Chondrocyte (in vitro differentiated cells): ENCODE results near the gene JAG1. TPM values are rescaled to one million over a fixed set of nuclear protein-coding genes. Genes with fewer than 3 reads are reported as not detected.

Source experiments
- DNase-seq: peaks from one replicate; pipeline ENCODE4 v3.0.0; 2021; ENCODE audit warnings: mixed read lengths, low spot score
- H3K27ac Mint-ChIP-seq: one replicate; pipeline ENCODE4 v1.8.0; 2021; ENCODE audit warnings: mild to moderate bottlenecking, moderate library complexity, mixed read lengths; ENCODE audit not compliant: unreplicated experiment
- H3K27me3 Mint-ChIP-seq: 2 replicates; pipeline ENCODE4 v1.8.0; 2021; ENCODE audit warnings: low read depth, mixed read lengths
- H3K36me3 Mint-ChIP-seq: 2 replicates; pipeline ENCODE4 v1.8.0; 2021; ENCODE audit warnings: low read depth, mixed read lengths
- H3K4me1 Mint-ChIP-seq: 2 replicates; pipeline ENCODE4 v1.8.0; 2021; ENCODE audit warnings: low read depth, mild to moderate bottlenecking, mixed read lengths
- H3K4me3 Mint-ChIP-seq: one replicate; pipeline ENCODE4 v1.8.0; 2021; ENCODE audit warnings: mild to moderate bottlenecking, moderate library complexity, mixed read lengths; ENCODE audit not compliant: unreplicated experiment
- H3K9me3 Mint-ChIP-seq: 2 replicates; pipeline ENCODE4 v1.8.0; 2021; ENCODE audit warnings: low read depth, mixed read lengths
- total RNA-seq: library from RNA; stranded (reverse); gene quantifications from 3 replicates; pipeline ENCODE4 v1.2.1, GENCODE V29; 2021
- TF ChIP-seq, protein P1 (sequence below): fragments of 200-600 bp; sonication (generic); IDR thresholded peaks from 2 replicates; pipeline ENCODE4 v1.5.0; 2021; ENCODE audit warnings: antibody characterized with exemption, mild to moderate bottlenecking, moderate library complexity

The JAG1 gene
- total RNA-seq, 1 donor from 2014 or later = 510 TPM

- H3K27me3 Mint-ChIP-seq = no peaks in the 10 kb centered on the region
- peak overlapping the region; percentile 90 for H3K27ac Mint-ChIP-seq
- no peaks in the 10 kb centered on the region for H3K9me3 Mint-ChIP-seq
- H3K36me3 Mint-ChIP-seq = peaks cover 75% of the 10 kb centered on the region
- DNase-seq = no peak
- TF ChIP-seq, protein P1, sequence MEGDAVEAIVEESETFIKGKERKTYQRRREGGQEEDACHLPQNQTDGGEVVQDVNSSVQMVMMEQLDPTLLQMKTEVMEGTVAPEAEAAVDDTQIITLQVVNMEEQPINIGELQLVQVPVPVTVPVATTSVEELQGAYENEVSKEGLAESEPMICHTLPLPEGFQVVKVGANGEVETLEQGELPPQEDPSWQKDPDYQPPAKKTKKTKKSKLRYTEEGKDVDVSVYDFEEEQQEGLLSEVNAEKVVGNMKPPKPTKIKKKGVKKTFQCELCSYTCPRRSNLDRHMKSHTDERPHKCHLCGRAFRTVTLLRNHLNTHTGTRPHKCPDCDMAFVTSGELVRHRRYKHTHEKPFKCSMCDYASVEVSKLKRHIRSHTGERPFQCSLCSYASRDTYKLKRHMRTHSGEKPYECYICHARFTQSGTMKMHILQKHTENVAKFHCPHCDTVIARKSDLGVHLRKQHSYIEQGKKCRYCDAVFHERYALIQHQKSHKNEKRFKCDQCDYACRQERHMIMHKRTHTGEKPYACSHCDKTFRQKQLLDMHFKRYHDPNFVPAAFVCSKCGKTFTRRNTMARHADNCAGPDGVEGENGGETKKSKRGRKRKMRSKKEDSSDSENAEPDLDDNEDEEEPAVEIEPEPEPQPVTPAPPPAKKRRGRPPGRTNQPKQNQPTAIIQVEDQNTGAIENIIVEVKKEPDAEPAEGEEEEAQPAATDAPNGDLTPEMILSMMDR = no peak
- no peak overlapping the region for H3K4me3 Mint-ChIP-seq
- peaks cover 99% of the 10 kb centered on the region for H3K4me1 Mint-ChIP-seq
Measured at GRCh38 chr20:10662151-10662550, 11.6 kb downstream of the JAG1 start.

- no peaks in the 10 kb centered on the region for H3K27me3 Mint-ChIP-seq
- TF ChIP-seq, protein P1 = no peak
- H3K4me3 Mint-ChIP-seq = no peak overlapping the region
- H3K4me1 Mint-ChIP-seq = peaks cover 99% of the 10 kb centered on the region
- H3K9me3 Mint-ChIP-seq = no peaks in the 10 kb centered on the region
- H3K36me3 Mint-ChIP-seq = peaks cover 82% of the 10 kb centered on the region
- DNase-seq = no peak
- H3K27ac Mint-ChIP-seq = peak overlapping the region; percentile 90
Measured at GRCh38 chr20:10661261-10661660, 12.5 kb downstream of the JAG1 start.

DNA sequence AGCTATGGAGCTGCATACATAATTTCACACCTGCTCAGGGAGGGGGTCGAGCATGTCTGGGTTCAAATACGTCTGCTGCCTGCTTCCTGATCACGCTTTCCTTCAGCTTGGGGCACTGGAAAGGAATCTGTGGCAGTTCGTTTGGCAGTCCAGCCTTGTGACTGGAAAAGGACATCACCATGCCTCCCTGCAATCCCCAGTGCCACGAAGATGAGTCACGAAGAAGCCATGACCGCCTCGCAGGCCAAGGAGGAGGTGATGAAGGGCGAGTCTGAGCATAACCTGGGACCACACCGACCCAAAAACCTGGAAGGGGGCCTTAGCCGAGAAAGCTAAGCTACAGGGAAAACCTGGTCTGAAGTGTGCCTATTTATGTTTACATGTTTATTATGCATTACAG is 13.1 kb downstream of the JAG1 start:
- H3K36me3 Mint-ChIP-seq = peaks cover 82% of the 10 kb centered on the region

GRCh38 chr20:10659651-10660601 is 13.9 kb downstream of the JAG1 start:
- TF ChIP-seq, protein P1 = no peak
- peaks cover 99% of the 10 kb centered on the region for H3K4me1 Mint-ChIP-seq
- DNase-seq = no peak
- no peaks in the 10 kb centered on the region for H3K9me3 Mint-ChIP-seq
- peak overlapping the region; percentile 31 for H3K4me3 Mint-ChIP-seq
- H3K27me3 Mint-ChIP-seq = no peaks in the 10 kb centered on the region
- H3K36me3 Mint-ChIP-seq = peaks cover 86% of the 10 kb centered on the region
- peak overlapping the region; percentile 90 for H3K27ac Mint-ChIP-seq

More for the DNA sequence above, 13.1 kb downstream of the JAG1 start:
- H3K27me3 Mint-ChIP-seq = no peaks in the 10 kb centered on the region
- H3K9me3 Mint-ChIP-seq = no peaks in the 10 kb centered on the region
- H3K4me1 Mint-ChIP-seq = peaks cover 99% of the 10 kb centered on the region
- TF ChIP-seq, protein P1 = no peak
- H3K4me3 Mint-ChIP-seq = no peak overlapping the region
- peak overlapping the region; percentile 90 for H3K27ac Mint-ChIP-seq
- no peak for DNase-seq

DNA sequence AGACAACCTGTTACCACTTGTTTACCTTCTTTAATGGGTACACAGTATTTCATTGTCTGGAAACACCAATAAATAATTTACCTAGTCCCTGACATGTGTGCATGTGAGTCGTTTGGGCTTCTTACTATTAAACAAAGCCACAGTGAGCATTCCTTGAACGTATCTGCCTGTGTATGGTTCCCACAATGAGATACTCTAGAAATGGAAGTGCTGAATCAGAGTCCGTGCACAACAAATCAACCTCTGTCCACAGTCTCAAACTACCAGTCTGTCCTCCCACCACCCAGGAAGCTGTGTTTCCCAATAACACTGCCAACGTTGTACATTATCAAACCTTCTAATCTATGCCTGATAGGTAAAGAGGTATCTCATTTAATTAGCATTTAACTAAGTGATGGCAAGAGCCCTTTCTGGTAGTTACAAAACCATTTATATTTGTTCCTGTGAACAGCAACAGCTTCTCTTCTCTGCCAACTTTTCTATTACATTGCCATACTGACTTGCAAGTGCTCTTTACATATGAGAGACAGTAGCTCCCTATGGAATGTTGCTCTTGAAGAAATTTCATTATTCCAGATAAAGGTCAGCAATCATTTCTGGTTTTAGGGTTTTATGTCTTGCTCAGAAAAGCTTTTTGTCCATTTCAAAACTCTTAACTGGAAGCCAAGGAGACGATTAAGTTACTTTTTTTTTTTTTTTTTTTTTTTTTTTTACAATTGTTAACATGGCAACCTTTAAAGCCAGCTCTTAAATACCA is 14.7 kb downstream of the JAG1 start:
- Mint-ChIP-seq H3K36me3 (peaks cover 88% of the 10 kb centered on the region), H3K27me3 (no peaks in the 10 kb centered on the region), H3K27ac (peak overlapping the region; percentile 90), H3K4me3 (peak overlapping the region; percentile 12), H3K9me3 (no peaks in the 10 kb centered on the region), H3K4me1 (peaks cover 99% of the 10 kb centered on the region)
- TF ChIP-seq, protein P1 = no peak
- DNase-seq = no peak
